A549 (cell line): Measurements from ENCODE around the gene CENPL. TPM values are rescaled to one million over a fixed set of nuclear protein-coding genes. Genes with fewer than 3 reads are reported as not detected.
A peak's percentile ranks its signal among the peaks of the same experiment; 100 is the strongest.
"Not testable (repeated sequence)": the region's sequence is repeated elsewhere in the genome, so short reads cannot be mapped to it uniquely, and the experiment has no call there.

ENCODE experiments used
- ATAC-seq, 2 experiments: fragments of 200-7000 bp in 1 of 2; fragments of >200 bp in 1 of 2; cut with Nextera tagmentation in 1 of 2; cut with Tn5 transposase in 1 of 2; 3 replicates each; pipeline versions ENCODE4 v1.8.0 to v1.9.1; 2018 to 2020; ENCODE audit warnings: mild to moderate bottlenecking in 1 of 2, moderate library complexity in 1 of 2
- CTCF ChIA-PET: fragments of 300-600 bp; sonication (Branson Sonifier 250); formaldehyde crosslinking; extraction: SDS; loops from one replicate; lab custom pipeline; 2021; ENCODE audit warnings: antibody characterized with exemption, inconsistent platforms; lab: Yijun Ruan, JAX
- POLR2A ChIA-PET: fragments of 350-600 bp; formaldehyde crosslinking; extraction: SDS; loops from one replicate; lab custom pipeline; 2021; ENCODE audit warnings: antibody characterized with exemption, inconsistent platforms; lab: Yijun Ruan, JAX
- DNase-seq, 2 experiments: peaks; one replicate each; pipeline versions ENCODE4 v3.0.0 to v3.0.0-alpha.2; 2011 to 2016; ENCODE audit warnings: low read depth in 1 of 2, low spot score in 1 of 2
- FAIRE-seq: peaks from 2 replicates; lab custom pipeline; 2011; peaks lifted over from hg19 to GRCh38; lab: Jason Lieb, UNC
- H3K27ac ChIP-seq, 2 experiments: fragments of >200 bp; sonication (Bioruptor Twin); formaldehyde crosslinking; 3 replicates each; pipeline ENCODE4 v1.5.1; 2016 to 2017
- H3K4me1 ChIP-seq: fragments of >200 bp; sonication (Bioruptor Twin); formaldehyde crosslinking; 3 replicates; pipeline ENCODE4 v1.6.1; 2016
- H3K4me2 ChIP-seq: fragments of >200 bp; sonication (Bioruptor Twin); formaldehyde crosslinking; 3 replicates; pipeline ENCODE4 v1.6.1; 2016
- H3K4me3 ChIP-seq: fragments of >200 bp; sonication (Bioruptor Twin); formaldehyde crosslinking; 3 replicates; pipeline ENCODE4 v1.5.1; 2016
- H3K9me3 ChIP-seq: fragments of >200 bp; sonication (Bioruptor Twin); formaldehyde crosslinking; 3 replicates; pipeline ENCODE4 v1.6.1; 2016
- BHLHE40 ChIP-seq: IDR thresholded peaks from 2 replicates; pipeline ENCODE4 v1.6.1; 2012; ENCODE audit warnings: low read depth, low read length, inconsistent platforms
- CBX2 ChIP-seq: fragments of 200-600 bp; sonication (generic); IDR thresholded peaks from 2 replicates; pipeline ENCODE4 v1.6.1; 2016; ENCODE audit warnings: low read depth, mild to moderate bottlenecking, borderline replicate concordance
- EHMT2 ChIP-seq: fragments of 200-600 bp; sonication (generic); IDR thresholded peaks from 2 replicates; pipeline ENCODE4 v1.6.1; 2016; ENCODE audit warnings: antibody characterized with exemption, low read depth, mild to moderate bottlenecking, moderate library complexity
- KDM1A ChIP-seq: fragments of 200-600 bp; sonication (generic); IDR thresholded peaks from 2 replicates; pipeline ENCODE4 v1.6.1; 2016; ENCODE audit warnings: low read depth, mild to moderate bottlenecking
- MAZ ChIP-seq: fragments of 150-350 bp; IDR thresholded peaks from 2 replicates; pipeline ENCODE4 v1.6.1; 2014; ENCODE audit warnings: antibody characterized with exemption, low read depth, low read length, borderline replicate concordance
- PHF8 ChIP-seq: fragments of 200-600 bp; sonication (generic); IDR thresholded peaks from 2 replicates; pipeline ENCODE4 v1.6.1; 2016; ENCODE audit warnings: low read depth, mild to moderate bottlenecking, antibody characterized with exemption, moderate library complexity, borderline replicate concordance
- TFCP2L1 ChIP-seq: fragments of 250-450 bp; sonication (Bioruptor Pico); IDR thresholded peaks from 2 replicates; pipeline ENCODE4 v1.5.0; 2021; ENCODE audit warnings: mild to moderate bottlenecking
- ZC3H11A ChIP-seq: fragments of 450-650 bp; IDR thresholded peaks from 2 replicates; pipeline ENCODE4 v1.6.1; 2014; ENCODE audit warnings: antibody characterized with exemption, mild to moderate bottlenecking
- WGBS: methylation state at CpG from one replicate; pipeline ENCODE4 v1.1.6; 2017; ENCODE audit errors: missing lambda C conversion rate; 5-methylcytosine and 5-hydroxymethylcytosine counted together
- polyA plus RNA-seq, 4 experiments: library from polyadenylated mRNA; depleted of rRNA in 3 of 4; stranded (reverse); fragments of >200 nt; fragmentation: RNase III in 1 of 4; extraction: RNeasy Plus Mini Kit Qiagen cat#74134 plus additional on column Dnase treatment in 1 of 4; gene quantifications; 2 replicates in 3 of 4; 3 replicates in 1 of 4; pipeline ENCODE4 v1.2.3, GENCODE V29; 2011 to 2017
- TF ChIP-seq, protein P1 (sequence below): fragments of 250-450 bp; sonication (Bioruptor Pico); IDR thresholded peaks from 2 replicates; pipeline ENCODE4 v1.5.0; 2021; ENCODE audit warnings: mild to moderate bottlenecking, moderate library complexity, borderline replicate concordance
- TF ChIP-seq, protein P2 (sequence below): fragments of 450-650 bp; IDR thresholded peaks from 2 replicates; pipeline ENCODE4 v1.6.1; 2014; ENCODE audit warnings: antibody characterized with exemption
- TF ChIP-seq, protein P3 (sequence below): IDR thresholded peaks from 2 replicates; pipeline ENCODE4 v1.6.1; 2012; ENCODE audit warnings: low read depth, borderline replicate concordance

The CENPL gene
- polyA plus RNA-seq, 2 of the 4 experiments (the other 2 are of a cell fraction): 10.8 to 20.2 TPM

DNA sequence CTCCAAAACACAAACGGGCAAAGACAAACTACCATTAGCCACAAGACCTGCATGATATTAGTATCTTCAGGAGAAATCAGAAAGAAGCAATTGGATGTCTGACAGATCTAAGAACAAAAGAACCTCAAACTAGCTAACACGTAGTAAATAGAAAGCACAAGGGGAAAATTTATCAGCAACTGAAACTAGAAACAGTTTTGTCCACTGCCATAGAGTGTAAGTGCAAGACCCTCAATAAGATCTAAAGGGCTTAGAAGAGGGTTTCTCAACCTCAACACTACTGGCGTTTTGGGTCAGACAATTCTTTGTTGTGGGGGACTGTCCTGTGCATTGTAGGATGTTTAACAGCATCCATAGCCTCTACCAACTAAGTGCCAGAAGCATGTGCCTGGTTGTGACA, 55.9 kb downstream of the CENPL start (continued):
- TF ChIP-seq ZC3H11A (no peak), CBX2 (no peak)
- TF ChIP-seq, all 56 proteins: peak for 0

DNA sequence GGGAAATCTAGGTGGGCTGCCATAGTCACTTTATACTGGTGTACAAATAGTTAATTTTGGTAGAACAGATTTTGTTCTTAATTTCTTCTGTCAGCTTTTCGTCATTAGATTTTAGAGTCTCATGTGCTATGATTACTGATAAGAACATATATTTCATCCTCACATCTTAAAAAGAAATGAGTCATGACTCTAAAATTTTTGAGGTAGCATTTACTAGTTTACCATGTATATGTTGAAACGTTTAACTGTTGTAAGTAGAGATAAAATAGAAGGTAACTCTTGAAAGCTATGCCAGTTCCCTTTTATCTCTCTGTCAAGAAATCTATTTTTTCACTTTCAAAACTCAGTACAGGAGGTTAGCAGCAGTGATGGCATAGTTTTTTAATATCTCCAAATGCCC, 56.5 kb downstream of the CENPL start:
- POLR2A ChIA-PET: interaction anchor here (0.5 kb wide), 1 partner anchor 10 kb away, joined by 3 read pairs; no protein-coding TSS in a partner anchor
- CTCF ChIA-PET: no interaction called here
- no peak overlapping the region for H3K4me3 ChIP-seq
- TF ChIP-seq EHMT2 (no peak), BHLHE40 (no peak), MAZ (no peak), TFCP2L1 (no peak)
- TF ChIP-seq, protein P1, sequence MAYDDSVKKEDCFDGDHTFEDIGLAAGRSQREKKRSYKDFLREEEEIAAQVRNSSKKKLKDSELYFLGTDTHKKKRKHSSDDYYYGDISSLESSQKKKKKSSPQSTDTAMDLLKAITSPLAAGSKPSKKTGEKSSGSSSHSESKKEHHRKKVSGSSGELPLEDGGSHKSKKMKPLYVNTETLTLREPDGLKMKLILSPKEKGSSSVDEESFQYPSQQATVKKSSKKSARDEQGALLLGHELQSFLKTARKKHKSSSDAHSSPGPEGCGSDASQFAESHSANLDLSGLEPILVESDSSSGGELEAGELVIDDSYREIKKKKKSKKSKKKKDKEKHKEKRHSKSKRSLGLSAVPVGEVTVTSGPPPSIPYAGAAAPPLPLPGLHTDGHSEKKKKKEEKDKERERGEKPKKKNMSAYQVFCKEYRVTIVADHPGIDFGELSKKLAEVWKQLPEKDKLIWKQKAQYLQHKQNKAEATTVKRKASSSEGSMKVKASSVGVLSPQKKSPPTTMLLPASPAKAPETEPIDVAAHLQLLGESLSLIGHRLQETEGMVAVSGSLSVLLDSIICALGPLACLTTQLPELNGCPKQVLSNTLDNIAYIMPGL (CRISPR knock-in tag): no peak
- TF ChIP-seq, all 56 proteins: peak for 0
- Histone ChIP-seq H3K9me3 (peaks cover 13% of the 10 kb centered on the region; the same call in 1 of the 3 replicates), H3K27ac (no peak overlapping the region), H3K4me1 (no peaks in the 10 kb centered on the region), H3K4me2 (no peak overlapping the region)
- no peak for FAIRE-seq
- no peak for ATAC-seq
- DNase-seq: no peak
- WGBS: 74% methylated on average over 2 of the region's 2 CpGs

DNA sequence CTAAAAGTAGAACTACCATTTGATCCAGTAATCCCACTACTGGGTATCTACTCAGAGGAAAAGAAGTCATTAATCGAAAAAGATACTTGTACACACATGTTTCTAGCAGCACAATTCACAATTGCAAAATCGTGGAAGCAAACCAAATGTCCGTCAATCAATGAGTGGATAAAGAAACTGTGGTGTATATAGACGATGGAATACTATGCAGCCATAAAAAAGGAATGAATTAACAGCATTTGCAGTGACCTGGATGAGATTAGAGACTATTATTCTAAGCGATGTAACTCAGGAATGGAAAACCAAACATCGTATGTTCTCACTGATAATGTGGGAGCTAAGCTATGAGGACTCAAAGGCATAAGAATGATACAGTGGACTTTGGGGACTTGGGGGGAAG, 60.4 kb downstream of the CENPL start:
- FAIRE-seq, H3K4me2 ChIP-seq, H3K4me3 ChIP-seq, H3K4me1 ChIP-seq, H3K27ac ChIP-seq, DNase-seq, ATAC-seq, POLR2A ChIA-PET: not testable (repeated sequence)
- 0 out of 2 replicates have a peak, but pooled peaks have one; percentile 32 for TF ChIP-seq KDM1A
- WGBS: 84% methylated on average over 6 of the region's 6 CpGs
- H3K9me3 ChIP-seq: peaks cover 17% of the 10 kb centered on the region; the same call in 1 of the 3 replicates
- CTCF ChIA-PET: interaction anchor here (0.7 kb wide), 1 partner anchor 15 kb away, joined by 3 read pairs; no protein-coding TSS in a partner anchor

GRCh38 chr1:173758980-173759379, 65.7 kb downstream of the CENPL start:
- ATAC-seq (no peak), DNase-seq (peak in 1 of 2 experiments; percentile 35), FAIRE-seq (no peak)
- peak overlapping the region in 1 of 2 experiments; percentile 66; a peak in 2 of 6 replicates for H3K27ac ChIP-seq
- H3K4me3 ChIP-seq: no peak overlapping the region
- peaks cover 5% of the 10 kb centered on the region; the same call in 2 of the 3 replicates for H3K4me1 ChIP-seq
- POLR2A ChIA-PET: no interaction called here
- CTCF ChIA-PET: no interaction called here
- 94% methylated on average over 5 of the region's 5 CpGs for whole genome bisulfite sequencing
- H3K4me2 ChIP-seq: no peak overlapping the region
- H3K9me3 ChIP-seq: peaks cover 12% of the 10 kb centered on the region; the same call in 1 of the 3 replicates
- no peak for TF ChIP-seq EHMT2
- TF ChIP-seq, protein P2, sequence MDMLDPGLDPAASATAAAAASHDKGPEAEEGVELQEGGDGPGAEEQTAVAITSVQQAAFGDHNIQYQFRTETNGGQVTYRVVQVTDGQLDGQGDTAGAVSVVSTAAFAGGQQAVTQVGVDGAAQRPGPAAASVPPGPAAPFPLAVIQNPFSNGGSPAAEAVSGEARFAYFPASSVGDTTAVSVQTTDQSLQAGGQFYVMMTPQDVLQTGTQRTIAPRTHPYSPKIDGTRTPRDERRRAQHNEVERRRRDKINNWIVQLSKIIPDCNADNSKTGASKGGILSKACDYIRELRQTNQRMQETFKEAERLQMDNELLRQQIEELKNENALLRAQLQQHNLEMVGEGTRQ: no peak
- TF ChIP-seq, protein P3, sequence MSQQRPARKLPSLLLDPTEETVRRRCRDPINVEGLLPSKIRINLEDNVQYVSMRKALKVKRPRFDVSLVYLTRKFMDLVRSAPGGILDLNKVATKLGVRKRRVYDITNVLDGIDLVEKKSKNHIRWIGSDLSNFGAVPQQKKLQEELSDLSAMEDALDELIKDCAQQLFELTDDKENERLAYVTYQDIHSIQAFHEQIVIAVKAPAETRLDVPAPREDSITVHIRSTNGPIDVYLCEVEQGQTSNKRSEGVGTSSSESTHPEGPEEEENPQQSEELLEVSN: no peak
- TF ChIP-seq, all 56 proteins: peak for 0

DNA sequence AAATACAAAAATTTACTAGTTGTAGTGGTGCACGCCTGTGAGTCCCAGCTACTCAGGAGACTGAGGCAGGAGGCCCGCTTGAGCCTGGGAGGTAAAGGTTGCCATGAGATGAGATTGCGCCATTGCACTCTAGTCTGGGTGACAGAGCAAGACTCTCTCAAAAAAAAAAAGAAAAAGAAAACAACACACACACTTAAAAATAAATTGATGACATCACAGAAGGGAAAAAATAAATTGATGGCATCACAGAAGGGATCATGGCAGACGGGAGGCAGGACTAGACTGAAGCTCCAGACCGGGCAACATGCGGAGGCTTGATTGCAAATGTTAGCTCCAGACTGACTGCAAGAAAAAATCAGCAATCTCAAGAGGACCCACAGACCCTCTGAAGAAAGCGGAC, 66.6 kb downstream of the CENPL start:
- 95% methylated on average over 7 of the region's 7 CpGs for WGBS
- no peak for TF ChIP-seq PHF8
- TF ChIP-seq, all 56 proteins: peak for 0
- ATAC-seq (no peak), DNase-seq (no peak), FAIRE-seq (no peak)
- POLR2A ChIA-PET: no interaction called here
- H3K9me3 ChIP-seq: peaks cover 3% of the 10 kb centered on the region; the same call in 1 of the 3 replicates
- H3K27ac ChIP-seq: no peak overlapping the region
- CTCF ChIA-PET: interaction anchor here (1.1 kb wide), 1 partner anchor 43 kb away, joined by 3 read pairs; the partner anchor contains the start of gene KLHL20
- no peak overlapping the region for H3K4me2 ChIP-seq
- peaks cover 5% of the 10 kb centered on the region; the same call in 2 of the 3 replicates for H3K4me1 ChIP-seq
- H3K4me3 ChIP-seq: no peak overlapping the region
